HepG2 (cell line): ENCODE measurements around the gene NARF. TPM values are rescaled to one million over a fixed set of nuclear protein-coding genes. Genes with fewer than 3 reads are reported as not detected.

Experiments
- AFF4 ChIP-seq: sonication (generic); formaldehyde crosslinking; IDR thresholded peaks from 2 replicates; pipeline ENCODE4 v1.4.0; 2020; ENCODE audit warnings: missing genetic modification reagents
- E2F1 ChIP-seq: sonication (generic); formaldehyde crosslinking; IDR thresholded peaks from 2 replicates; pipeline ENCODE4 v1.5.0; 2020; ENCODE audit warnings: missing genetic modification reagents
- HOMEZ ChIP-seq: IDR thresholded peaks from 2 replicates; pipeline ENCODE4 v1.6.1; 2016; ENCODE audit warnings: low read depth
- MAFF ChIP-seq: IDR thresholded peaks from 2 replicates; pipeline ENCODE4 v1.6.1; 2011; ENCODE audit warnings: low read depth, low read length, improper control_type of control experiment
- MYPOP ChIP-seq: sonication (generic); formaldehyde crosslinking; IDR thresholded peaks from 2 replicates; pipeline ENCODE4 v1.8.1; 2023; ENCODE audit warnings: mild to moderate bottlenecking, moderate library complexity, missing genetic modification reagents
- NR0B2 ChIP-seq: sonication (generic); formaldehyde crosslinking; IDR thresholded peaks from 2 replicates; pipeline ENCODE4 v1.4.0; 2020; ENCODE audit warnings: mild to moderate bottlenecking, missing genetic modification reagents
- RELA ChIP-seq: sonication (generic); formaldehyde crosslinking; IDR thresholded peaks from 2 replicates; pipeline ENCODE4 v1.4.0; 2020; ENCODE audit warnings: missing genetic modification reagents
- SUZ12 ChIP-seq: fragments of 150-350 bp; IDR thresholded peaks from 2 replicates; pipeline ENCODE4 v1.6.1; 2014; ENCODE audit warnings: low read depth, low read length
- TBX3 ChIP-seq: fragments of 450-650 bp; IDR thresholded peaks from 2 replicates; pipeline ENCODE4 v1.6.1; 2017; ENCODE audit warnings: antibody characterized with exemption, mild to moderate bottlenecking, inconsistent platforms, borderline replicate concordance
- ZNF646 ChIP-seq: sonication (generic); formaldehyde crosslinking; IDR thresholded peaks from 2 replicates; pipeline ENCODE4 v1.9.0; 2021; ENCODE audit warnings: mild to moderate bottlenecking, missing genetic modification reagents
- polyA plus RNA-seq, 8 experiments: library from polyadenylated mRNA; depleted of rRNA in 3 of 8; stranded (reverse) in 7 of 8; unstranded in 1 of 8; fragments of >200 nt; fragmentation: Illumina TruSeq in 4 of 8; extraction: Trizol in 4 of 8; gene quantifications; 2 replicates each; pipeline versions ENCODE4 v1.2.1 to v1.2.3, GENCODE V29; 2011 to 2016; ENCODE audit warnings: low read depth in 4 of 8, missing spikeins in 1 of 8, mixed read lengths in 1 of 8; ENCODE audit not compliant: insufficient read depth in 1 of 8
- total RNA-seq, 5 experiments: library from RNA; depleted of rRNA; stranded (reverse); fragments of >200 nt; fragmentation: Illumina TruSeq; extraction: Trizol; gene quantifications; 2 replicates each; pipeline ENCODE4 v1.2.3, GENCODE V29; 2016; ENCODE audit warnings: low read depth in 1 of 5

NARF gene
- total and polyA plus RNA-seq, 2 of the 13 experiments (the other 11 are each of a cell fraction or from before 2014, with no cell fraction given), result 61.1 to 144 TPM

GRCh38 chr17:82414548-82415281 lies 43.8 kb upstream of the NARF start (continued):
- TF ChIP-seq ZNF646 (CRISPR knock-in tag), result no peak
- no peak for TF ChIP-seq TBX3
- TF ChIP-seq HOMEZ, result no peak; the same call in 1 of the 2 replicates
- TF ChIP-seq NR0B2 (CRISPR knock-in tag), result peak; percentile 92
- TF ChIP-seq MYPOP (CRISPR knock-in tag), result peak; percentile 92
- peak; percentile 82; the same call in 1 of the 2 replicates for TF ChIP-seq E2F1 (CRISPR knock-in tag)
- TF ChIP-seq AFF4, result no peak; the same call in 1 of the 2 replicates
- no peak for TF ChIP-seq MAFF
- TF ChIP-seq SUZ12, result no peak
- TF ChIP-seq RELA (CRISPR knock-in tag), result peak; percentile 91; the same call in 1 of the 2 replicates
